ENCODE data around the gene CARHSP1. TPM values are rescaled to one million over a fixed set of nuclear protein-coding genes. Genes with fewer than 3 reads are reported as not detected.

The CARHSP1 gene
- polyA plus RNA-seq, 1 donor (not counting 4 experiments of a cell fraction or from before 2014, with no cell fraction given), result 61.9 TPM

GRCh38 chr16:8859913-8860881, 8.6 kb downstream of the CARHSP1 start:
- Histone ChIP-seq H3K9me1 (ENCODE audit: control insufficient read depth, extremely low read depth, insufficient read depth, low read length) (peaks cover 5% of the 10 kb centered on the region), H3K36me3 (ENCODE audit: control insufficient read depth in 2 of 2, extremely low read depth in 1 of 2, insufficient read depth in 2 of 2, low read length in 2 of 2) (peaks cover 13 to 14% of the 10 kb centered on the region in 2 experiments), H3K27ac (ENCODE audit: control insufficient read depth, insufficient read depth, low read length) (no peak overlapping the region), H3K4me3 (ENCODE audit: control insufficient read depth in 2 of 3, extremely low read depth in 1 of 3, insufficient read depth in 2 of 3, low read depth in 1 of 3, low read length in 3 of 3) (no peak overlapping the region), H4K20me1 (ENCODE audit: control insufficient read depth, extremely low read depth, insufficient read depth, low read length) (peaks cover 24% of the 10 kb centered on the region), H3K9me3 (ENCODE audit: control insufficient read depth, low read depth, low read length) (no peaks in the 10 kb centered on the region), H2AFZ (ENCODE audit: control insufficient read depth, low read length) (no peak overlapping the region), H3K9ac (ENCODE audit: control insufficient read depth, extremely low read depth, insufficient read depth, low read length) (no peak overlapping the region), H3K4me1 (ENCODE audit: control insufficient read depth, extremely low read depth, insufficient read depth, low read length) (peaks cover 16% of the 10 kb centered on the region), H3K27me3 (ENCODE audit: control insufficient read depth, extremely low read depth, insufficient read depth, low read length) (no peaks in the 10 kb centered on the region), H3K79me2 (ENCODE audit: control insufficient read depth, insufficient read depth, low read length) (peaks cover 65% of the 10 kb centered on the region), H3K4me2 (ENCODE audit: control insufficient read depth, extremely low read depth, insufficient read depth, low read depth, low read length) (no peak overlapping the region)
- no peak for TF ChIP-seq CTCF (optimal IDR thresholded peaks at IDR 0.05 in 1 of 3, IDR thresholded peaks at IDR 0.05 in 1 of 3, conservative IDR thresholded peaks at IDR 0.05 in 1 of 3; ENCODE audit: extremely low read depth in 1 of 3, insufficient read depth in 2 of 3, low read length in 3 of 3)
- TF ChIP-seq EZH2 (IDR thresholded peaks at IDR 0.05; ENCODE audit: low read length), result no peak
- FAIRE-seq (no peak), DNase-seq (ENCODE audit: low read depth, low spot score) (no peak)
- dilution Hi-C loops (cut with MboI; ENCODE audit: extremely low pct_ligation_motif_present, low sequenced_read_pairs), result no loop called here

- peaks cover 56% of the 10 kb centered on the region for H3K79me2 ChIP-seq (ENCODE audit: control insufficient read depth, insufficient read depth, low read length)
- no peak overlapping the region for H3K9ac ChIP-seq (ENCODE audit: control insufficient read depth, extremely low read depth, insufficient read depth, low read length)
- peaks cover 16% of the 10 kb centered on the region for H4K20me1 ChIP-seq (ENCODE audit: control insufficient read depth, extremely low read depth, insufficient read depth, low read length)
Measured at GRCh38 chr16:8858994-8859912, 9.6 kb downstream of the CARHSP1 start.

More at GRCh38 chr16:8858994-8859912, 9.6 kb downstream of the CARHSP1 start:
- dilution Hi-C loops (cut with MboI; ENCODE audit: extremely low pct_ligation_motif_present, low sequenced_read_pairs), result no loop called here
- peaks cover 2% of the 10 kb centered on the region for H3K9me1 ChIP-seq (ENCODE audit: control insufficient read depth, extremely low read depth, insufficient read depth, low read length)
- H3K27ac ChIP-seq (ENCODE audit: control insufficient read depth, insufficient read depth, low read length), result no peak overlapping the region
- H3K9me3 ChIP-seq (ENCODE audit: control insufficient read depth, low read depth, low read length), result no peaks in the 10 kb centered on the region
- no peak overlapping the region for H2AFZ ChIP-seq (ENCODE audit: control insufficient read depth, low read length)
- DNase-seq (ENCODE audit: low read depth, low spot score), result no peak
- peaks cover 12 to 19% of the 10 kb centered on the region in 2 experiments for H3K36me3 ChIP-seq (ENCODE audit: control insufficient read depth in 2 of 2, extremely low read depth in 1 of 2, insufficient read depth in 2 of 2, low read length in 2 of 2)
- no peak for FAIRE-seq
- H3K27me3 ChIP-seq (ENCODE audit: control insufficient read depth, extremely low read depth, insufficient read depth, low read length), result no peaks in the 10 kb centered on the region
- TF ChIP-seq EZH2 (IDR thresholded peaks at IDR 0.05; ENCODE audit: low read length) (no peak), CTCF (optimal IDR thresholded peaks at IDR 0.05 in 1 of 3, IDR thresholded peaks at IDR 0.05 in 1 of 3, conservative IDR thresholded peaks at IDR 0.05 in 1 of 3; ENCODE audit: extremely low read depth in 1 of 3, insufficient read depth in 2 of 3, low read length in 3 of 3) (no peak)
- H3K4me2 ChIP-seq (ENCODE audit: control insufficient read depth, extremely low read depth, insufficient read depth, low read depth, low read length), result no peak overlapping the region
- no peak overlapping the region for H3K4me3 ChIP-seq (ENCODE audit: control insufficient read depth in 2 of 3, extremely low read depth in 1 of 3, insufficient read depth in 2 of 3, low read depth in 1 of 3, low read length in 3 of 3)
- peaks cover 6% of the 10 kb centered on the region for H3K4me1 ChIP-seq (ENCODE audit: control insufficient read depth, extremely low read depth, insufficient read depth, low read length)
